Psoas muscle (tissue), 8 donors: ENCODE results near the gene NTRK2. TPM values are rescaled to one million over a fixed set of nuclear protein-coding genes. Genes with fewer than 3 reads are reported as not detected.

Source experiments
- ATAC-seq, 4 donors: fragments of 200-7000 bp; cut with Tn5 transposase; one replicate each; pipeline ENCODE4 v1.9.1; 2020; ENCODE audit warnings: moderate library complexity in 3 of 4, mild to moderate bottlenecking in 2 of 4
- DNase-seq, 2 donors: peaks; one replicate each; pipeline ENCODE4 v3.0.0-alpha.2; 2020
- H3K27ac ChIP-seq: fragments of 200-600 bp; one replicate; pipeline ENCODE4 v1.8.0; 2022
- H3K27me3 ChIP-seq, 3 donors: fragments of 200-600 bp in 1 of 3; one replicate each; pipeline versions ENCODE4 v1.6.1 to v1.8.0; 2013 to 2022; ENCODE audit warnings: low read length in 2 of 3, mild to moderate bottlenecking in 2 of 3, moderate library complexity in 1 of 3; ENCODE audit not compliant: insufficient read depth in 3 of 3
- H3K36me3 ChIP-seq, 2 donors: fragments of 200-600 bp in 1 of 2; one replicate each; pipeline versions ENCODE4 v1.6.1 to v1.8.0; 2013 to 2022; ENCODE audit warnings: low read depth in 1 of 2, mild to moderate bottlenecking in 1 of 2, moderate library complexity in 1 of 2; ENCODE audit not compliant: insufficient read depth in 1 of 2
- H3K4me1 ChIP-seq: fragments of 200-600 bp; one replicate; pipeline ENCODE4 v1.8.0; 2022
- H3K4me3 ChIP-seq: fragments of 200-600 bp; one replicate; pipeline ENCODE4 v1.8.0; 2022; ENCODE audit warnings: mild to moderate bottlenecking
- H3K9me3 ChIP-seq: fragments of 200-600 bp; one replicate; pipeline ENCODE4 v1.8.0; 2022
- WGBS, 3 donors: extraction: QIAGEN DNeasy Blood & Tissue Kit; methylation state at CpG; one replicate each; pipeline versions ENCODE4 v1.1.6 to v1.1.7; 2013; 5-methylcytosine and 5-hydroxymethylcytosine counted together
- intact Hi-C, 2 donors: fragments of 100-400 bp; cut with DNase I; formaldehyde crosslinking; loops; one replicate each; pipeline versions ENCODE4 v1.11.0 to v1.14.2; 2022
- polyA plus RNA-seq, 3 donors: library from polyadenylated mRNA; stranded (reverse); fragments of 200-250 nt; gene quantifications; one replicate each; pipeline ENCODE4 v1.2.3, GENCODE V29; 2013
- total RNA-seq, 4 donors: library from RNA; stranded (reverse); fragmentation: NEBNext Ultra II Directional in 2 of 4; extraction: Animal tissue kit (Norgen Biotek cat#: 25700) in 2 of 4; gene quantifications; one replicate each; pipeline versions ENCODE4 v1.2.1 to v1.2.4, GENCODE V29; 2021 to 2023
- TF ChIP-seq, protein P1 (sequence below): fragments of 200-600 bp; IDR thresholded peaks from one replicate; pipeline ENCODE4 v1.8.0; 2022; ENCODE audit warnings: antibody characterized with exemption
- donor health status: healthy with polysubstance abuse.
- donor health status: DM: no; HTN: no; CAD: no; lungs with moderate emphysema.
- donor health status: Bipolar disorder and iron deficiency.
- donor health status: healthy.
- donor health status: DM: yes; HTN: yes; CAD: no.
- donor health status: DM: no; HTN: no; CAD: no.
- donor health status: DM: no; HTN: no; CAD: no.
- donor health status: DM: yes; HTN: yes; CAD: no.

The NTRK2 gene
- total and polyA plus RNA-seq, 7 donors = 0.46 to 3.6 (median 1.4) TPM

DNA sequence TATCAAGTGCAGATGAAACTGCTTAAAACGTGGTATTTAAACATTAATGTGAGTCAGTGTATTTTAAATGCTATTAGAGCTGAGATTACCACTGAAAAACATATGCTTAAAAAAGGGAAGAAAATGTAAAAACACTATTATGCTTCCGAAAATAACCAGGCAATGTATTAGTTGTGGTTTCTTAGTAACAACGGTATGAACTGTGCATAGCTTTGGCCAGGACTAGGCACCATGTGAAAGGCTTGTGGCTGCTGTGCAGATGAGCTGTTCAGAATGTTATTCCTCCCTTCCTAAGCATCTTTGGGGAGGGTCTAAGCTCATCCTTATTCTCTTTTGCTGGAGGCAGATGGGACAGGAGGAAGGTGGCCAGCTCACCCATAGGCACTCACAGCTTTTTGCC lies 84.9 kb downstream of the NTRK2 start:
- no peaks in the 10 kb centered on the region for H3K9me3 ChIP-seq
- no peaks in the 10 kb centered on the region for H3K27me3 ChIP-seq
- DNase-seq = no peak
- H3K4me3 ChIP-seq = no peak overlapping the region
- no peaks in the 10 kb centered on the region for H3K4me1 ChIP-seq
- TF ChIP-seq, protein P1, sequence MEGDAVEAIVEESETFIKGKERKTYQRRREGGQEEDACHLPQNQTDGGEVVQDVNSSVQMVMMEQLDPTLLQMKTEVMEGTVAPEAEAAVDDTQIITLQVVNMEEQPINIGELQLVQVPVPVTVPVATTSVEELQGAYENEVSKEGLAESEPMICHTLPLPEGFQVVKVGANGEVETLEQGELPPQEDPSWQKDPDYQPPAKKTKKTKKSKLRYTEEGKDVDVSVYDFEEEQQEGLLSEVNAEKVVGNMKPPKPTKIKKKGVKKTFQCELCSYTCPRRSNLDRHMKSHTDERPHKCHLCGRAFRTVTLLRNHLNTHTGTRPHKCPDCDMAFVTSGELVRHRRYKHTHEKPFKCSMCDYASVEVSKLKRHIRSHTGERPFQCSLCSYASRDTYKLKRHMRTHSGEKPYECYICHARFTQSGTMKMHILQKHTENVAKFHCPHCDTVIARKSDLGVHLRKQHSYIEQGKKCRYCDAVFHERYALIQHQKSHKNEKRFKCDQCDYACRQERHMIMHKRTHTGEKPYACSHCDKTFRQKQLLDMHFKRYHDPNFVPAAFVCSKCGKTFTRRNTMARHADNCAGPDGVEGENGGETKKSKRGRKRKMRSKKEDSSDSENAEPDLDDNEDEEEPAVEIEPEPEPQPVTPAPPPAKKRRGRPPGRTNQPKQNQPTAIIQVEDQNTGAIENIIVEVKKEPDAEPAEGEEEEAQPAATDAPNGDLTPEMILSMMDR = no peak
- ATAC-seq = no peak
- no peak overlapping the region for H3K27ac ChIP-seq
- intact Hi-C loops = no loop called here
- WGBS, 3 donors = 50 to 54% (median 53%) methylated on average over 3 of the region's 3 CpGs
- H3K36me3 ChIP-seq = no peaks in the 10 kb centered on the region

DNA sequence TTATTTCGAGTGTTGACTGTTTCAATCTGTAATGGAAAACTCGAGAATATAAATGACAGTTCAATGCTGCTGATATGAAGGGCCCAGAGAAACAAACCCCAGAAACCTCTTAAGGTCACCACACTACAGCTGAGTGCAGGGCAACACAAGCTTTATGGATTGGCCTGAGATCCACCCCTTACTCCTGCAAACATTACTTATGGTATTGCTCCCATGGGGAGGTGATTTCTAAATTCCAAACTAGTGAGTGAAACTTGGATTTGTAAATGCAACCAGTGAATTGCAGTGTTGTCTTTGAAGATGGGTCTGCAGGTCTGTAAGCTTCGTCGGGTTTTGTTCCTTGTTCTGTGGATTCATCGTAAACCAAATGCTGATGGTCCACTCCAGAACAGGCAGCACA lies 85.4 kb downstream of the NTRK2 start:
- H3K27ac ChIP-seq = no peak overlapping the region
- H3K4me1 ChIP-seq = no peaks in the 10 kb centered on the region
- TF ChIP-seq, protein P1 = no peak
- H3K36me3 ChIP-seq = no peaks in the 10 kb centered on the region
- WGBS, 3 donors = 79 to 85% (median 82%) methylated on average over 5 of the region's 5 CpGs
- H3K27me3 ChIP-seq = no peaks in the 10 kb centered on the region
- no peak overlapping the region for H3K4me3 ChIP-seq
- H3K9me3 ChIP-seq = no peaks in the 10 kb centered on the region
- intact Hi-C loops = no loop called here
- ATAC-seq (no peak), DNase-seq (no peak)

DNA sequence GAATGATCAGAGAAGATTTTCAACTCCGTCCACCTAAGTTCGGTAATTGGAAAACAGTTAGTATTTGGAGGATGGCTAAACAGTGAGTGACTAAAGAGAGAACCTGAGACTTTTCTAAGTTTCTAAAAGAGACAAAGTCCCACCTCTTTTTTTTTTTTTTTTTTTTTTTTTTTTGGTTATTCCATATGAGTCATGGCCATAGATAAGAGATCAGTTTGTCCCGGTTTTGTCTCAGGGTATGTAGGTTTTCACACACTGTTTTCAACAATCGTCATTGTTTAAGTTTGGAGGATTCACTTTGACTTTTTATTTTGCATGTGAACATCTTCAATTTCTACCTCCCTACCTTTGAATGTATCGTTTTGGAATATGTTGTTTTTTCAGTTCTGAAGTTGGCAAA lies 85.9 kb downstream of the NTRK2 start:
- no peak for ATAC-seq
- Histone ChIP-seq H3K9me3 (no peaks in the 10 kb centered on the region), H3K4me3 (no peak overlapping the region), H3K4me1 (no peaks in the 10 kb centered on the region), H3K27me3 (no peaks in the 10 kb centered on the region), H3K27ac (no peak overlapping the region), H3K36me3 (no peaks in the 10 kb centered on the region)
- DNase-seq = no peak
- 89 to 92% (median 89%) methylated on average over 5 of the region's 5 CpGs for WGBS, 3 donors
- TF ChIP-seq, protein P1 = no peak
- intact Hi-C loops = no loop called here

DNA sequence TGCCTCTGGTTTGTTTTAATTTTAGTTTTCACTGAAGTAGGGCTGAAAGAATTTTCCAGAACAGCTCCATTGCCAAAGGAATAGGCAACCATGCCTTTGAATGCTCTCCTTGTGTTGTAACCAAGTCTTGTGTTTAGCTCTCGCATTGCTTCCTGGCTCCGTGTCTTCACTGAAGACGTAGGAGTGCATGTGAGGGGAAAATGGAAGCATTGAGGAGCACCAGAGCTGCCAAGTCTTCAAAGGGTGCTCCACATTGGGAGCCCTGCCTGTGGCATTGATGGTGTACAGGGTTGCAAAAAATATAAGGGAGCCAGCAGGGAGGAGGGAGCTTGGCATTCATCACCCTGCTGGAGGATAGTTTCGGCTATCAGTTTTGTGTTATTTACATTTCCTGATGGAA lies 86.6 kb downstream of the NTRK2 start:
- TF ChIP-seq, protein P1 = no peak
- DNase-seq (no peak), ATAC-seq (no peak)
- H3K27me3 ChIP-seq = no peaks in the 10 kb centered on the region
- intact Hi-C loops = no loop called here
- H3K4me1 ChIP-seq = no peaks in the 10 kb centered on the region
- no peak overlapping the region for H3K27ac ChIP-seq
- no peaks in the 10 kb centered on the region for H3K9me3 ChIP-seq
- H3K36me3 ChIP-seq = no peaks in the 10 kb centered on the region
- H3K4me3 ChIP-seq = no peak overlapping the region
- WGBS, 3 donors = 74 to 75% (median 74%) methylated on average over 4 of the region's 4 CpGs

DNA sequence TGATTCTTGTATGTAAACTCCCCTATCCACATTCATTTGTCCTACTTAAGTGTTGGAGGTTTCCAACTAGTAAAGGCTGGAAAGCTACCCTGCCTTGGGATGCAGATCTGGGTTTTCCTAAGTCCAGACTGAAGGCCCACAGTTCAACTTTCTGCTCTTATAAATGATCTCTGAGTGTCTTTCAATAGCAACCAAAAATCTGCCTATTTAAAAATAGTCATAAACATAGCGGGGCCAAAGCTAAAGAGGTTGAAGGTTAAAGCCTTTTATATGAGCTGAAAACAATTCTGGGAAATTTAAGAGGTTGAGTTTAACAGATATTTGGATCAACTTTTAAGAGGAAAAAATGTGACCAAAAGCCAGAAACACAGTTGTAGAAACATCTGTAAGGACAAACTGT lies 87.2 kb downstream of the NTRK2 start:
- 38 to 46% (median 42%) methylated on average over 1 of the region's 1 CpG for WGBS, 3 donors

More for the DNA sequence above, 87.2 kb downstream of the NTRK2 start:
- TF ChIP-seq, protein P1 = no peak
- Histone ChIP-seq H3K36me3 (no peaks in the 10 kb centered on the region), H3K4me1 (no peaks in the 10 kb centered on the region), H3K27ac (no peak overlapping the region), H3K4me3 (no peak overlapping the region), H3K9me3 (no peaks in the 10 kb centered on the region), H3K27me3 (no peaks in the 10 kb centered on the region)
- ATAC-seq = no peak
- intact Hi-C loops = no loop called here
- no peak for DNase-seq
